Neural progenitor cell (in vitro differentiated cells): ENCODE measurements around the gene SRCIN1. TPM values are rescaled to one million over a fixed set of nuclear protein-coding genes. Genes with fewer than 3 reads are reported as not detected.

Experiments
- DNase-seq: peaks from one replicate; pipeline ENCODE4 v3.0.0-alpha.2; 2016; ENCODE audit warnings: low spot score
- H2AFZ ChIP-seq: fragments of 200-600 bp; sonication (generic); replicated peaks from 2 replicates; pipeline ENCODE4 v1.6.1; 2016; ENCODE audit warnings: antibody characterized with exemption
- H3F3A ChIP-seq: fragments of 200-600 bp; sonication (generic); 2 replicates; pipeline ENCODE4 v1.6.1; 2016; ENCODE audit warnings: antibody characterized with exemption, low read depth
- H3K27ac ChIP-seq: fragments of 200-600 bp; sonication (generic); 2 replicates; pipeline ENCODE4 v1.5.1; 2016; ENCODE audit warnings: mild to moderate bottlenecking
- H3K27me3 ChIP-seq: fragments of 200-600 bp; sonication (generic); 2 replicates; pipeline ENCODE4 v1.6.1; 2016; ENCODE audit warnings: mild to moderate bottlenecking, moderate library complexity
- H3K36me3 ChIP-seq: fragments of 200-600 bp; sonication (generic); 2 replicates; pipeline ENCODE4 v1.5.1; 2016
- H3K4me1 ChIP-seq: fragments of 200-600 bp; sonication (generic); 2 replicates; pipeline ENCODE4 v1.6.1; 2016; ENCODE audit warnings: mixed run types
- H3K4me2 ChIP-seq: fragments of 200-600 bp; sonication (generic); 2 replicates; pipeline ENCODE4 v1.6.1; 2016
- H3K4me3 ChIP-seq: fragments of 200-600 bp; sonication (generic); 2 replicates; pipeline ENCODE4 v1.5.1; 2016
- H3K79me2 ChIP-seq: fragments of 200-600 bp; sonication (generic); 2 replicates; pipeline ENCODE4 v1.6.1; 2016; ENCODE audit warnings: low read depth
- H3K9ac ChIP-seq: fragments of 200-600 bp; sonication (generic); 2 replicates; pipeline ENCODE4 v1.6.1; 2016
- H3K9me3 ChIP-seq: fragments of 200-600 bp; sonication (generic); 2 replicates; pipeline ENCODE4 v1.5.1; 2016; ENCODE audit warnings: low read depth
- H4K20me1 ChIP-seq: fragments of 200-600 bp; sonication (generic); 2 replicates; pipeline ENCODE4 v1.6.1; 2016; ENCODE audit warnings: low read depth
- H3K27ac Mint-ChIP-seq: 3 replicates; pipeline ENCODE4 v1.8.0; 2021; ENCODE audit warnings: mixed read lengths
- H3K27me3 Mint-ChIP-seq: 2 replicates; pipeline ENCODE4 v1.8.0; 2022; ENCODE audit warnings: low read depth, mild to moderate bottlenecking, inconsistent platforms, moderate library complexity, mixed read lengths; ENCODE audit not compliant: insufficient read depth
- H3K36me3 Mint-ChIP-seq: 3 replicates; pipeline ENCODE4 v1.8.0; 2021; ENCODE audit warnings: mixed read lengths
- H3K4me1 Mint-ChIP-seq: 3 replicates; pipeline ENCODE4 v1.8.0; 2021; ENCODE audit warnings: mixed read lengths
- H3K4me3 Mint-ChIP-seq: 3 replicates; pipeline ENCODE4 v1.8.0; 2021; ENCODE audit warnings: mild to moderate bottlenecking, moderate library complexity, mixed read lengths
- H3K9me3 Mint-ChIP-seq: 3 replicates; pipeline ENCODE4 v1.8.0; 2020; ENCODE audit warnings: mixed read lengths
- CTCF ChIP-seq: fragments of 200-600 bp; sonication (generic); IDR thresholded peaks from 2 replicates; pipeline ENCODE4 v1.5.1; 2017; ENCODE audit warnings: antibody characterized with exemption, mild to moderate bottlenecking
- EZH2 ChIP-seq: fragments of 200-600 bp; sonication (generic); IDR thresholded peaks from 2 replicates; pipeline ENCODE4 v1.6.1; 2017; ENCODE audit warnings: antibody characterized with exemption, mild to moderate bottlenecking, moderate library complexity
- EZH2phosphoT487 ChIP-seq: fragments of 200-600 bp; sonication (generic); IDR thresholded peaks from 2 replicates; pipeline ENCODE4 v1.6.1; 2017; ENCODE audit warnings: antibody characterized with exemption
- total RNA-seq: library from RNA; depleted of rRNA; stranded (reverse); fragments of >200 nt; gene quantifications from 2 replicates; pipeline ENCODE4 v1.2.3, GENCODE V29; 2015; ENCODE audit warnings: low replicate concordance

SRCIN1 gene
- total RNA-seq, 1 donor from 2014 or later = 3.8 TPM

- Mint-ChIP-seq H3K27me3 (peaks cover 36% of the 10 kb centered on the region), H3K36me3 (no peaks in the 10 kb centered on the region), H3K4me3 (peak overlapping the region; percentile 28), H3K27ac (no peak overlapping the region), H3K9me3 (no peaks in the 10 kb centered on the region), H3K4me1 (peaks cover 34% of the 10 kb centered on the region)
- Histone ChIP-seq H3K4me3 (no peak overlapping the region), H4K20me1 (no peaks in the 10 kb centered on the region), H3K9ac (no peak overlapping the region), H3K9me3 (no peaks in the 10 kb centered on the region), H2AFZ (no peak overlapping the region), H3K27ac (no peak overlapping the region), H3K4me1 (peaks cover 14% of the 10 kb centered on the region), H3F3A (peaks cover 26% of the 10 kb centered on the region), H3K36me3 (no peaks in the 10 kb centered on the region), H3K4me2 (no peak overlapping the region), H3K79me2 (no peaks in the 10 kb centered on the region), H3K27me3 (peaks cover 37% of the 10 kb centered on the region)
- TF ChIP-seq CTCF (no peak), EZH2phosphoT487 (no peak)
- DNase-seq = no peak
These were observed 97.7 kb downstream of the SRCIN1 start for GRCh38 chr17:38507921-38508569.

- no peaks in the 10 kb centered on the region for H4K20me1 ChIP-seq
- H3K9ac ChIP-seq = no peak overlapping the region
- peak overlapping the region; percentile 14 for H3K4me2 ChIP-seq
- H3K27me3 ChIP-seq = peaks cover 34% of the 10 kb centered on the region
- Mint-ChIP-seq H3K27me3 (peaks cover 32% of the 10 kb centered on the region), H3K36me3 (no peaks in the 10 kb centered on the region), H3K27ac (no peak overlapping the region), H3K4me3 (no peak overlapping the region), H3K9me3 (no peaks in the 10 kb centered on the region), H3K4me1 (peaks cover 34% of the 10 kb centered on the region)
- no peak for TF ChIP-seq EZH2
- no peak for TF ChIP-seq CTCF
- TF ChIP-seq EZH2phosphoT487 = no peak
- no peaks in the 10 kb centered on the region for H3K79me2 ChIP-seq
- peaks cover 26% of the 10 kb centered on the region for H3F3A ChIP-seq
- peaks cover 14% of the 10 kb centered on the region for H3K4me1 ChIP-seq
- H3K27ac ChIP-seq = no peak overlapping the region
- H3K4me3 ChIP-seq = no peak overlapping the region
- DNase-seq = peak; percentile 20
- H3K9me3 ChIP-seq = no peaks in the 10 kb centered on the region
- no peak overlapping the region for H2AFZ ChIP-seq
- no peaks in the 10 kb centered on the region for H3K36me3 ChIP-seq
These were observed 98.3 kb downstream of the SRCIN1 start for GRCh38 chr17:38507436-38507835.

- H3K4me3 ChIP-seq = no peak overlapping the region
- peaks cover 10% of the 10 kb centered on the region for H3F3A ChIP-seq
- H3K9me3 ChIP-seq = no peaks in the 10 kb centered on the region
- H3K36me3 ChIP-seq = no peaks in the 10 kb centered on the region
- Mint-ChIP-seq H3K36me3 (no peaks in the 10 kb centered on the region), H3K9me3 (no peaks in the 10 kb centered on the region), H3K4me1 (peaks cover 21% of the 10 kb centered on the region), H3K27me3 (peaks cover 12% of the 10 kb centered on the region), H3K27ac (no peak overlapping the region), H3K4me3 (no peak overlapping the region)
- H2AFZ ChIP-seq = no peak overlapping the region
- TF ChIP-seq EZH2phosphoT487 (no peak), CTCF (no peak), EZH2 (no peak)
- H3K79me2 ChIP-seq = no peaks in the 10 kb centered on the region
- DNase-seq = no peak
- no peaks in the 10 kb centered on the region for H3K4me1 ChIP-seq
- no peak overlapping the region for H3K9ac ChIP-seq
- peaks cover 3% of the 10 kb centered on the region for H3K27me3 ChIP-seq
- no peak overlapping the region for H3K27ac ChIP-seq
- H3K4me2 ChIP-seq = no peak overlapping the region
- H4K20me1 ChIP-seq = no peaks in the 10 kb centered on the region
These were observed 101.5 kb downstream of the SRCIN1 start for GRCh38 chr17:38504216-38504615.
